ENCODE measurements around the gene UBE2QL1. TPM values are rescaled to one million over a fixed set of nuclear protein-coding genes. Genes with fewer than 3 reads are reported as not detected.

UBE2QL1 gene
- total and polyA plus RNA-seq, 2 of the 8 experiments (the other 6 are each of a cell fraction or from before 2014, with no cell fraction given): 0.43 to 0.65 TPM

- H4K91ac ChIP-seq (replicated peaks; ENCODE audit: insufficient read length, low read length): no peak overlapping the region
- ChIA-PET POLR2A (ENCODE audit: partially characterized antibody) (no interaction called here), CTCF (ENCODE audit: partially characterized antibody) (no interaction called here)
- no peak overlapping the region for H3K4me3 ChIP-seq (ENCODE audit: extremely low read depth in 1 of 4, insufficient read depth in 2 of 4, low read depth in 3 of 4, low read length in 4 of 4)
- no peaks in the 10 kb centered on the region for H3K36me3 ChIP-seq (ENCODE audit: control insufficient read depth in 2 of 4, insufficient read depth in 4 of 4, low read length in 3 of 4)
- H2AK5ac ChIP-seq (ENCODE audit: low read depth, low read length): no peak overlapping the region
- no peaks in the 10 kb centered on the region for H3K4me1 ChIP-seq (replicated peaks in 1 of 4; ENCODE audit: control insufficient read depth in 3 of 4, insufficient read depth in 4 of 4, low read length in 3 of 4)
- no peak overlapping the region for H2BK12ac ChIP-seq (ENCODE audit: low read depth, low read length)
- FAIRE-seq: no peak
- H3K9me3 ChIP-seq (ENCODE audit: insufficient read depth in 2 of 2, low read depth in 1 of 2, low read length in 1 of 2): no peaks in the 10 kb centered on the region
- H3K14ac ChIP-seq (ENCODE audit: insufficient read length): no peak overlapping the region
- no peak overlapping the region for H3K9ac ChIP-seq (replicated peaks in 1 of 4; ENCODE audit: extremely low read depth in 1 of 4, low read depth in 3 of 4, low read length in 3 of 4)
- H2BK5ac ChIP-seq (ENCODE audit: low read depth, low read length): no peak overlapping the region
- no peak for DNase-seq (ENCODE audit: low read depth in 1 of 2, low spot score in 2 of 2)
- H2BK15ac ChIP-seq (ENCODE audit: low read length): no peak overlapping the region
- H4K8ac ChIP-seq (ENCODE audit: extremely low read depth, insufficient read depth, low read length): no peak overlapping the region
- H3K79me1 ChIP-seq (ENCODE audit: low read depth, low read length): no peaks in the 10 kb centered on the region
- no peak overlapping the region for H3K4ac ChIP-seq (replicated peaks; ENCODE audit: insufficient read length, low read depth, low read length)
- no peaks in the 10 kb centered on the region for H3K79me2 ChIP-seq (ENCODE audit: control insufficient read depth in 1 of 2, insufficient read depth in 2 of 2, low read length in 2 of 2)
- peaks cover 6% of the 10 kb centered on the region; the same call in 1 of the 2 replicates for H3K23me2 ChIP-seq (ENCODE audit: low read depth, low read length)
- H3K56ac ChIP-seq (replicated peaks; ENCODE audit: insufficient read length, low read depth, low read length): no peak overlapping the region
- H3K27me3 ChIP-seq (replicated peaks in 1 of 4; ENCODE audit: control insufficient read depth in 3 of 4, extremely low read depth in 1 of 4, insufficient read depth in 3 of 4, low read length in 3 of 4): no peaks in the 10 kb centered on the region
- H4K5ac ChIP-seq (ENCODE audit: insufficient read length, low read depth, low read length): no peak overlapping the region
- H3K27ac ChIP-seq (ENCODE audit: low read depth, low read length): no peak overlapping the region
- no peak overlapping the region for H3K18ac ChIP-seq (ENCODE audit: extremely low read depth, low read length)
- H4K20me1 ChIP-seq (replicated peaks in 1 of 2; ENCODE audit: control insufficient read depth in 1 of 2, insufficient read depth in 2 of 2, low read length in 2 of 2): peaks cover 0 to 4% of the 10 kb centered on the region in 2 experiments
- H2BK120ac ChIP-seq (replicated peaks; ENCODE audit: low read depth, low read length): no peak overlapping the region
- no peak overlapping the region for H3K4me2 ChIP-seq (ENCODE audit: insufficient read depth in 1 of 2, low read depth in 2 of 2, low read length in 2 of 2)
- H2AFZ ChIP-seq (ENCODE audit: low read length): no peak overlapping the region
- WGBS, 2 experiments (ENCODE audit: extremely low coverage in 1 of 2, insufficient coverage in 1 of 2, insufficient read length in 1 of 2, insufficient replicate concordance in 2 of 2, low coverage in 1 of 2, low lambda C conversion rate in 2 of 2, missing lambda C conversion rate in 1 of 2): 86% methylated on average over 5 of the region's 5 CpGs; no CpG with 5 or more reads in 1 of the 2 experiments
- no peak overlapping the region for H2BK20ac ChIP-seq (ENCODE audit: low read length)
- TF ChIP-seq JUND (IDR thresholded peaks at IDR 0.05; ENCODE audit: low read length) (no peak), HDAC2 (IDR thresholded peaks at IDR 0.05; ENCODE audit: borderline replicate concordance in 1 of 2, low read depth in 2 of 2, low read length in 2 of 2) (no peak), ZNF274 (IDR thresholded peaks at IDR 0.05; ENCODE audit: borderline replicate concordance, extremely low read depth, low read length) (no peak), SIN3A (conservative IDR thresholded peaks at IDR 0.05 in 1 of 2, IDR thresholded peaks at IDR 0.05 in 1 of 2; ENCODE audit: low read depth in 1 of 2, low read length in 2 of 2) (no peak), TAF1 (IDR thresholded peaks at IDR 0.05; ENCODE audit: low read depth, low read length) (no peak), POLR2AphosphoS5 (IDR thresholded peaks at IDR 0.05; ENCODE audit: low read depth, low read length) (no peak)
- no peak overlapping the region for H3K23ac ChIP-seq (ENCODE audit: insufficient read length)
Measured at GRCh38 chr5:6541256-6542013, 92.8 kb downstream of the UBE2QL1 start.

Measured in H1 (cell line).